Psoas muscle (tissue), 8 donors: ENCODE measurements around the gene SMYD2. TPM values are rescaled to one million over a fixed set of nuclear protein-coding genes. Genes with fewer than 3 reads are reported as not detected.

ENCODE experiments used
- ATAC-seq, 4 donors: fragments of 200-7000 bp; cut with Tn5 transposase; one replicate each; pipeline ENCODE4 v1.9.1; 2020; ENCODE audit warnings: moderate library complexity in 3 of 4, mild to moderate bottlenecking in 2 of 4
- DNase-seq, 2 donors: peaks; one replicate each; pipeline ENCODE4 v3.0.0-alpha.2; 2020
- H3K27ac ChIP-seq: fragments of 200-600 bp; one replicate; pipeline ENCODE4 v1.8.0; 2022
- H3K27me3 ChIP-seq, 3 donors: fragments of 200-600 bp in 1 of 3; one replicate each; pipeline versions ENCODE4 v1.6.1 to v1.8.0; 2013 to 2022; ENCODE audit warnings: low read length in 2 of 3, mild to moderate bottlenecking in 2 of 3, moderate library complexity in 1 of 3; ENCODE audit not compliant: insufficient read depth in 3 of 3
- H3K36me3 ChIP-seq, 2 donors: fragments of 200-600 bp in 1 of 2; one replicate each; pipeline versions ENCODE4 v1.6.1 to v1.8.0; 2013 to 2022; ENCODE audit warnings: low read depth in 1 of 2, mild to moderate bottlenecking in 1 of 2, moderate library complexity in 1 of 2; ENCODE audit not compliant: insufficient read depth in 1 of 2
- H3K4me1 ChIP-seq: fragments of 200-600 bp; one replicate; pipeline ENCODE4 v1.8.0; 2022
- H3K4me3 ChIP-seq: fragments of 200-600 bp; one replicate; pipeline ENCODE4 v1.8.0; 2022; ENCODE audit warnings: mild to moderate bottlenecking
- H3K9me3 ChIP-seq: fragments of 200-600 bp; one replicate; pipeline ENCODE4 v1.8.0; 2022
- CTCF ChIP-seq: fragments of 200-600 bp; IDR thresholded peaks from one replicate; pipeline ENCODE4 v1.8.0; 2022; ENCODE audit warnings: antibody characterized with exemption
- WGBS, 3 donors: extraction: QIAGEN DNeasy Blood & Tissue Kit; methylation state at CpG; one replicate each; pipeline versions ENCODE4 v1.1.6 to v1.1.7; 2013; 5-methylcytosine and 5-hydroxymethylcytosine counted together
- intact Hi-C, 2 donors: fragments of 100-400 bp; cut with DNase I; formaldehyde crosslinking; loops; one replicate each; pipeline versions ENCODE4 v1.11.0 to v1.14.2; 2022
- polyA plus RNA-seq, 3 donors: library from polyadenylated mRNA; stranded (reverse); fragments of 200-250 nt; gene quantifications; one replicate each; pipeline ENCODE4 v1.2.3, GENCODE V29; 2013
- total RNA-seq, 4 donors: library from RNA; stranded (reverse); fragmentation: NEBNext Ultra II Directional in 2 of 4; extraction: Animal tissue kit (Norgen Biotek cat#: 25700) in 2 of 4; gene quantifications; one replicate each; pipeline versions ENCODE4 v1.2.1 to v1.2.4, GENCODE V29; 2021 to 2023
- donor health status: healthy with polysubstance abuse.
- donor health status: DM: no; HTN: no; CAD: no; lungs with moderate emphysema.
- donor health status: Bipolar disorder and iron deficiency.
- donor health status: healthy.
- donor health status: DM: yes; HTN: yes; CAD: no.
- donor health status: DM: no; HTN: no; CAD: no.
- donor health status: DM: no; HTN: no; CAD: no.
- donor health status: DM: yes; HTN: yes; CAD: no.

Gene SMYD2
- total and polyA plus RNA-seq, 7 donors: 15.6 to 75.3 (median 46.9) TPM

- H3K9me3 ChIP-seq: no peaks in the 10 kb centered on the region
- peaks cover 10 to 96% of the 10 kb centered on the region in 2 donors for H3K36me3 ChIP-seq
- no peak overlapping the region for H3K27ac ChIP-seq
- DNase-seq (no peak), ATAC-seq (peak in 2 of 4 donors; percentile 30 to 33)
- no peaks in the 10 kb centered on the region for H3K4me1 ChIP-seq
- no peak overlapping the region for H3K4me3 ChIP-seq
- intact Hi-C loops: loop anchor here in 1 of 2 donors (10.0 kb wide), 1 partner anchor 114 kb away; no protein-coding TSS in a partner anchor
- 48 to 69% (median 58%) methylated on average over 3 of the region's 3 CpGs for WGBS, 3 donors
- H3K27me3 ChIP-seq: no peaks in the 10 kb centered on the region
- no peak for TF ChIP-seq CTCF
Observed at GRCh38 chr1:214380396-214380795, 99.4 kb downstream of the SMYD2 start.

DNA sequence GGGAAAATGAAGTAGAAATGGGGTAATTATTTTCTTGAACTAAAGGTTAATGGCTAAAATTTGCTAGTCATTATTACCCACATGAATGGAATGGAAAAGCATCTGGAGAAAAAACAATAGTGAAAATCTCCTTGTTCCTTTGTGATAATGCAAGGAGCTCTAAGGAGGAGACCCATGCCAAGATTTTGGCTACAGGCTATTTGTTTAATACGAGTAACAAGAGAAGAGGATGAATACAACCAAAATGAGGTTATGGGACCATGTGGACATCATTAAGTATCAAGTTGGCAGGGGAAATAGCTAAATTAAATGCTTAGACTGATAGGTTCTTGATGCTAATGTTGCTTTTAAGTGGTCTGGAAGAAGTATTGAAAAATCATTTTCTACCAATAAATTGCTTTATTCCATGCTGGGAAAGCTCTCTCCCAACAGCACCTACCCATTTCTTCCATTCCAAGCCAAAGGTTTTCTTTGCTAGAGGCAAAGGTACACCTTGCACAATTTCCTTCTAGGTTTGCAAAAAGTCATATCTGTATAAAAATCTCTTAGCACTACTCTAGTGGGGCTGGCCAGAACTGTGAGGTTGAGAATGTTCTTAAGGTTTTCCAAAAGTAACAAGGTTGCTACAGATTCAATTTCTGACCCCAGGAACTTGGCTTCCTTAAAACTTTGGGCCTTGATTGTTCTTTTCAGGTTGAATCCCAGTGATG is 100.2 kb downstream of the SMYD2 start:
- ATAC-seq (no peak), DNase-seq (no peak)
- H3K27me3 ChIP-seq: no peaks in the 10 kb centered on the region
- intact Hi-C loops: loop anchor here in 1 of 2 donors (10.0 kb wide), 1 partner anchor 114 kb away; no protein-coding TSS in a partner anchor
- no peak overlapping the region for H3K4me3 ChIP-seq
- TF ChIP-seq CTCF: no peak
- H3K9me3 ChIP-seq: no peaks in the 10 kb centered on the region
- WGBS, 3 donors: 53 to 80% (median 60%) methylated on average over 1 of the region's 1 CpG
- H3K27ac ChIP-seq: no peak overlapping the region
- H3K36me3 ChIP-seq: peaks cover 10 to 96% of the 10 kb centered on the region in 2 donors
- H3K4me1 ChIP-seq: no peaks in the 10 kb centered on the region

DNA sequence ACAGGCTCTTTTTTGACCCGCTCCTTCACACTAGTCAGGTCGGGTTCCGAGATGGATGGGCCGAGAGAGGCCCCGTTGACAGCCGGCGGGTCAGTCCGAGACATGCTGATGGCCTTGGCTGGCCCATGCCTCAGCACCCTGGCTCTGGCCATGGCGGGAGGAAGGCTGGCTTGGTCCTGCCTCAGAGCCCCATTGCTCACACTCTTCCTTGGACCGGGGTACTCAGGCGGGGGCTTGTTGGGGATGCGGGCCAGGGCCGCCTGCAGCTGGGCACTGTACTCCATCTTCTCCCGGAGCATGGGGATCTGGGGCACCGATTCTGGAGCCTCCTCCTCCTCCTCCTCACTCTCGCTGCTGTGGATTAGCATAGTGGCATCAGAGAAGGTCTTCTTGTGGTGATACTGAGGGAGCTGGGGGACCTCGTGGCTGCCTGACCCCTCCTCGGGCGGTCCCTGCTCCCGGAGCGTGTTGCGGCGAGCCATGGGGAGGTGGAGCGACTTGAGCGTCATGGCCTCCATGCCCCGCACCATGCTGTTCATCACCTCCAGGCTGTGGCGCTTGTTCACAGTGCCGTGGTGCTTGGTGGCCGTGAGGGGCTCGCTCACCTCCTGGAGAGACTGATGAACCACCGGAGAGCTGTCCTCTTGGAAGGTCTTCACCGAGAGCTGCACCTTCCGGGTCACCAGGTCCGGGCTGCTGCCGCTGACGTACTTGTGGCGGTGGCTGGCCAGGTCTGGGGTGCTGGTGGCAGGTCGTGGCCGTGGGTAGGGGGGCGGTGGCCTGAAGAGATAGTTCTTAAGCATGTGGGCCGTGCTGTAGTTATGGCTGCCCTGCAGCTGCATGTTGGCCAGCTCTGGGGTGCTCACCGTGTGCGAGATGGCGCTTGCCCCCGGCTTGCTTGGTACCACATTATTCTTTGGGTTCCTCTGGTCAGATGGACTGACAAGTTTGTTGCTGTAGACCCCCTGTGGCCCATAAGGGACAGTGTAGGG is 102.7 kb downstream of the SMYD2 start:
- ATAC-seq (no peak), DNase-seq (no peak)
- no peaks in the 10 kb centered on the region for H3K9me3 ChIP-seq
- no peak for TF ChIP-seq CTCF
- H3K4me1 ChIP-seq: no peaks in the 10 kb centered on the region
- intact Hi-C loops: loop anchor here in 1 of 2 donors (10.0 kb wide), 1 partner anchor 111 kb away; no protein-coding TSS in a partner anchor
- WGBS, 3 donors: 96 to 98% (median 97%) methylated on average over 43 to 45 of the region's 45 CpGs
- peaks cover 10 to 86% of the 10 kb centered on the region in 2 donors for H3K36me3 ChIP-seq
- no peak overlapping the region for H3K27ac ChIP-seq
- no peaks in the 10 kb centered on the region for H3K27me3 ChIP-seq
- no peak overlapping the region for H3K4me3 ChIP-seq

- Histone ChIP-seq H3K4me1 (no peaks in the 10 kb centered on the region), H3K36me3 (peaks cover 7 to 79% of the 10 kb centered on the region in 2 donors), H3K4me3 (no peak overlapping the region), H3K9me3 (no peaks in the 10 kb centered on the region), H3K27me3 (no peaks in the 10 kb centered on the region), H3K27ac (no peak overlapping the region)
- ATAC-seq (no peak), DNase-seq (no peak)
- 97 to 98% (median 97%) methylated on average over 18 of the region's 18 CpGs for WGBS, 3 donors
- intact Hi-C loops: loop anchor here (5.0 to 10.0 kb wide), 2 partner anchors 110 to 203 kb away; no protein-coding TSS in a partner anchor
- no peak for TF ChIP-seq CTCF
Observed at GRCh38 chr1:214384373-214385079, 103.6 kb downstream of the SMYD2 start.
